Measurements from ENCODE around the gene RHBDD3.
"Not testable (repeated sequence)": the region's sequence is repeated elsewhere in the genome, so short reads cannot be mapped to it uniquely, and the experiment has no call there.

Gene RHBDD3

DNA sequence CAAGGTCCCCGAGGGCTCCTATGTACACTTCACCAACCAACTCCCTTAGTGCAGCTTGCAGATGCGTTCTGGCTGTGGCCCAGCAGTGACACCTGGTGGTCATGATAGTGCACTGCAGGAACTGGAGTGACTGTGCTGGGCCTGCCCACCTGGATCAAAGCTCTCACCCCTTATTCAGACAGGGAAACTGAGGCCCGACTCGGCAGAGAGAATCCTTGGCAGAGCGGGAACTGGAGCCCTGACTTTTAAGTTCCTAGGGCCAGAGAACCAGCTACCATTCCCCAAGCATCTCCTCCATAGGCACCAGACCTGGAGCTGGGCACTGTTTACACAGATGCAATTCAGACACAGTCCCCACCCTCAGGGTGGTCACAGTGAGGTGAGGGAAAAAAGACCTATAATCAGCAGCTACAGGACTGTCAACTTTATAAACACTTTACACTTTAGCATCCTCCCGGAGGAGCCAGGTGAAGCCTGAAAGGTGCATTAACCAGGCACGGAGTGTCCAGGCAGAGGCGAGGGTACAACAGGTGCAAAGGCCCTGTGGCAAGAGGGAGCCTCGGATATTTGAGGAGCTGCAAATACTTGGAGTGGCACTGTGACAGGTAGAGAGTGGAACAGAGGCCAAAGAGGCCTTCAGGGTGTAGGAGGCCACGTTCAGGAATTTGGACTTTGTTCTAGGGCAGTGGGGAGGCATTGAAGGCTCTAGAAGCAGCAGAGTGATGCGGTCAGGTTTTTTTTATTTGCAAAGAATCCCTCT is 22.0 kb downstream of the RHBDD3 start:
- peak; percentile 66 for DNase-seq

- no peak for DNase-seq
Observed at GRCh38 chr22:29244785-29245625, 22.8 kb downstream of the RHBDD3 start.

DNA sequence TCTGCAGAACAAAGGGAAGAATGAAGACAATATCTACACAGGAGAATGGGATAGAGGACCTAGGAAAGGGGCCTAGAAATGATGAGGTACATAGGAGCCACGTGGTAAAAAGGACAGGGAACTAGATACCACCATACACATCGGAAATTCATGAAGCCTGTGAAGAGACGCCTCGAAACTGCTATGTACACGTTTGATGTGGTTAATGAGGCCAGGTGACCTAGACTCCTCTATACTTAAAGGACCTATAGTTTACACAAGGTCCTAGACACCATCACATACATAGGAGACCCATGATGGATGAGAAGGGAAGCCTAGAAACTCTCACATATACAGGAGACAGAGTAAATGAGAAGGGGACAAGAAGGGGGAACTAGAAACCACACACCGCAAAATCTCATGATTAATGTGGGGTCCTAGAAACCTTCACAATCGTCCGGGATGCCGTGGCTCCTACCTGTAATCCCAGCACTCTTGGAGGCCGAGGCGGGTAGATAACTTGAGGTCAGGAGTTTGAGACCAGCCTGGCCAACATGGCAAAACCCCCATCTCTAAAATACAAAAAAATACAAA is 23.8 kb downstream of the RHBDD3 start:
- DNase-seq: no peak

DNA sequence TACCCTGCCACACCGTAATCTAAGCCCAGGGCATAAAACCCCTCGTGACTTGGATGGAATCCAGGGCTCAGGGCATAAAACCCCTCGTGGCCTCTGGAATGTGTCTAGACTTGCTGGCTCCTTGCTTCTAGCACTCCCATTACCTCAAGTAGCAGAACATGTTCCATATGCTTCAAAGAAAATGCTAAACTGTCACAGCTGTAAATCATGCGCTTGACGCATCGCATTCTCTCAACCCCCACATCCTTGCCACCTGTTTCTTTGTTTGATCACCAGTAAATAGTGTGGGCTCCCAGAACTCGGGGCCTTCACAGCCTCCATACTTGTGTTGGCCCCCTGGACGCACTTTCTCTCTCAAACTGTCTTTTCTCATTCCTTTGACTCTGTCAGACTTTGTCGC is 27.3 kb downstream of the RHBDD3 start:
- not testable (repeated sequence) for DNase-seq

DNA sequence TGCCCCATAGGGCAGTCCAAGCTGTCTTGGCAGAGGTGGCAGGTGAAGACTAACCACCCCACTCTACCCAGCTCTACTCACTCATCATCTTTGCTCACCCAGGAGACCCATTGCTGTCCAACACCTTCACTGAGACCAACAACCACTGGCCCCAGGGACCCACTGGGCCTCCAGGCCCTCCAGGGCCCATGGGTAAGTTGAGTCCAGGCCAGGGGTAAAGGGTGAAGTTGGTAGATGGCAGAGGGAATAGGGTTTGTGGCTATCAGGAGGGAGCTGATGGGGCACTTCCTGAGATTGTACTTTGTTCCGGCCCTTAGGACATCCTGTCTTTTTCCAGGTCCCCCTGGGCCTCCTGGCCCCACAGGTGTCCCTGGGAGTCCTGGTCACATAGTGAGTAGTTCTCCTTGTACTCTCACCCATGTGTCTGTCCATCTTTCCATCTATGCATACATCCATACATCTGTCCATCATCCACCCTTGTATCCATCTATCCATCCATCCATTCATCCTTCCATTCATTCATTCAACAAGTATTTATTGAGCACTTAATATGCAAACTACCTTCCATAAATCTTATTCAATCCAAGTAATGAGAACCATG is 34.4 kb downstream of the RHBDD3 start:
- no peak for DNase-seq

DNA sequence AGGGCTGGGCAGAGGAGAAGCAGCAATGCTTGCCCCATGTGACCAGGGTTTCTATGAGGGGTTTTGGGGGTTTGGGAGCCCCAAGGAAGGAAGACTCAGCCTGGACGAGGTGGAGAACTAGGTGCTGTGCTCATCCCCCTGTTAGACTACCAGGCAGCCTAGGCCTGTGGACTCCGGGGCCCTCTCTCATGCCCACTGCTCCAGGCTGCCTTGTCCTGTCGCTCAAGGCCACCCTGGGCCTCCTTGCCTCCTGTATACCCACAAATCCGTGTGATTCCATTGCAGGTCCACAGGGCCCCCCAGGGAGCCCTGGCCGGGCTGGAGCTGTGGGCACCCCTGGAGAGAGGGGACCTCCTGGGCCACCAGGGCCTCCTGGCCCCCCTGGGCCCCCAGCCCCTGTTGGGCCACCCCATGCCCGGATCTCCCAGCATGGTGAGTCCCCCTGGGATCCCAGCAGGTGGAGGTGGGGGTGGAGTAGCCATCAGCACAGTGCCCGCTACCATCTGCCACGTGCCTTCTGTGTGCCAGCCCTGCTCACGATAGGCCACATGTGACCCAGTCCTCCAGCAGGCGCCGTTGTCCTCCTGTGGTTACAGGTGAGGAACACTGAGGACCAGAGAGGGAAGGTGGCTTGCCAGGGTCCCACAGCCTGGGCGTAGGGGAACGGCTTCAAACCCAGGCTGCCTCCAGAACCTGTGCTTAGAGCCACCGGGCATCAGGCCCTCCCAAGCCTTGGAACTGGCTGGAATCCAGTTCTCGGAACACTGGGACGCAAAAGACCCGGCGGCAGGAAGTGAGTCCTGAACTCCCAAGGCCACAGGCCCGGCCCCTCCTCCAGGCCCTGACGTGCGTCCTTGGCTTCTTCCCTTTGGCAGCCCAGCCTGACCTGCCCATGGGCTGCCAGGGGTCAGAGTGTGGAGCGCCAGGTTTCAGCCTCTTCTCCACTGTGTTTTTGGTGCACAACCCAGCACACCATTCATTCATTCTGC is 35.5 kb downstream of the RHBDD3 start:
- no peak for DNase-seq

DNA sequence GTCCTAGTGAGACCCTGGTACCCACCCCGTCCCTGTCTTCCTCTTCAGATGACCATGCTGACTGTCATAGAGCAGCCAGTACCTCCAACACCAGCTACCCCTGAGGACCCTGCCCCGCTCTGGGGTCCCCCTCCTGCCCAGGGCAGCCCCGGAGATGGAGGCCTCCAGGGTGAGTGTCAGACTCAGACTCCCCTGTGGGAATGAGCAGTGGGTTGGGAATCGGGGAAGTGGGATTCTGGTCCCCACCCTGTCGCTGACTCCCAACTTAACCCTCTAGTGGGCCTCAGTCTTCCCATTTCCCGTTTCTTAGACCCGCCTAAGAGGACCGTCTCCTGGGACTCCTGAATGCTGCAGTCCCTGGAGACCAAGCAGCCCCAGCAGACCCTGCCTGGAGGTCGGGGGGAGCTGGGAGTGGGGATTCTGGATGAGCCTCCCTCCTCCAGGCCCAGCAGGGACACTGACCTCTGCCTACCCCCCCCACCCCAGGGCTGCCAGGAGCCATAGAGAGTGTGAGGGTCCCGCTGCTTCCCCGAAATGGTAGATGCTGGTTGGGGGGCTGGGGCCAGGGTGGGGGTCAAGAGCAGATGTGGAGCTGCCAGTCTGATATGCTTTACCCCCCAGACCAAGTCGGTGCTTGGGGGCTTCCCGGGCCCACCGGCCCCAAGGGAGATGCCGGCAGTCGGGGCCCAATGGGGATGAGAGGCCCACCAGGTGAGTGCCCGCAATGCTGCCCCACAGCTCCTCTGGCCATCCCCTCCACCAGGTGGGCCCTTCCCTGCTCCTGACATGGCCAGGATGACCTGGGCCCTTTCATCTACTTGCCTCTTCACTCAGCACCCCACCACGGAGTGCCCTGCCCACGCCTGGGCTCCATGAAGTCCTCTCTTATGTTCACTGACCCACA is 36.6 kb downstream of the RHBDD3 start:
- DNase-seq: no peak

DNA sequence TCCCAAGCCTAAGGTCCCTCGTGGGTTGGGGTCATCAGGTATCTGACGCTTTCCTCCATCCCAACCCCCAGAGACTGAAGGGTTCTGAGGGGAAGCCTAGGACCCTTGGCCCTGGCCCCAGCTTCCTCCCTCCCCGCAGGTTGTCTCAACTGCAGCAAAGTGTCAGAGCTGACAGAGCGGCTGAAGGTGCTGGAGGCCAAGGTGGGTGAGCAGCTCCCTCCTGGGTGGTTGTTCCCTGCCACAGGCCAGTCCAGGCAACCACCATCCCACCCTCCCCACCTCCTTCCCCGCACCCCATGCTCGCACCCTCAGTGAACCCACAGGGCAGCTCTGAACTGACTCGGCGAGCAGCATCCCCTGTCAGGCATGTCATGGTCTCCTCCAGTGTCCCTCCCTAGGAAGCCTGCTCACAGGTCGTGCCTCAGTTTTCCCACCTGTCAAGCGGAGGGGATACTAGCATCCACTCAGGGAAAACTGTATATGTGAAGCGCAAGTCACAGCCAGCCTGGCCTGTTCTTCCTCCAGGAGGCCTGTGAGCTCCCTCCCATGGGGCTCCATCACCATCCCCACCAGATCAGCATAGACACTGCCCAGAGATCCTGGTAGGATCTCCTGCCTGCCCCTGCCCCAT is 41.3 kb downstream of the RHBDD3 start:
- no peak for DNase-seq

DNA sequence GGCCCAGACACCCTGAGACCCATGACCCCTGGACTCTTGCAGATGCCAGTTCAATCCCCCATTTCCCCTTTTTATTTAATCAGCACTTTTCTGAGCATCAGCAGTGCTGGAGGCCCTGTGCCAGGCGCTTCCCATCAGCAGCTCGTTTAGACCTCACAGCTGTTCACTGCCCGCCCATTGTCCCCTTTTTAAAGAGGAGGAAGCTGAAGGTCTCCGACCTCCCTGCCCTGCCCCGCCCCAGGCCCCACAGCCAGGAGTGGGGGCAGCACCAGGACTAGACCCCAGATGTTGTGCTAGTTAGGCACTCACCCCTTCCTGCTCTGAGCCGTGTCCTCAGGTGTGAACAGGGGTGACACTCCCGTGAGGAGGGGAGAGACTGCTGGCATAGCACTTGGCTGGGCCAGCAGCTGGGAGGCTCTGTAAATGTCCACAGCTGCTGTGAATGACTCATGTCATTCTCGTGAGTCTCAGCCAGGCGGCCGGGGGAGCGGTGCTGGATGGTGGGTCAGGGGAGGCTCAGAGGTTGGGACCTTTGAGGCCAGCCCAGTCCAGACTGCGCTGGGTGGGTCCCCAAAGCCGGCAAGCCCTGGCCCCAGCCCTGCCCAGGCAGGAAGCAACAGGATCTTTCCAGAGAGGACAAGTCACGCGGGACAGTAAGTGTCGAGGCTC is 42.2 kb downstream of the RHBDD3 start:
- DNase-seq: no peak

- DNase-seq: no peak
Observed at GRCh38 chr22:29224859-29225410, 42.8 kb downstream of the RHBDD3 start.

GRCh38 chr22:29224121-29224858 is 43.5 kb downstream of the RHBDD3 start:
- no peak for DNase-seq

DNA sequence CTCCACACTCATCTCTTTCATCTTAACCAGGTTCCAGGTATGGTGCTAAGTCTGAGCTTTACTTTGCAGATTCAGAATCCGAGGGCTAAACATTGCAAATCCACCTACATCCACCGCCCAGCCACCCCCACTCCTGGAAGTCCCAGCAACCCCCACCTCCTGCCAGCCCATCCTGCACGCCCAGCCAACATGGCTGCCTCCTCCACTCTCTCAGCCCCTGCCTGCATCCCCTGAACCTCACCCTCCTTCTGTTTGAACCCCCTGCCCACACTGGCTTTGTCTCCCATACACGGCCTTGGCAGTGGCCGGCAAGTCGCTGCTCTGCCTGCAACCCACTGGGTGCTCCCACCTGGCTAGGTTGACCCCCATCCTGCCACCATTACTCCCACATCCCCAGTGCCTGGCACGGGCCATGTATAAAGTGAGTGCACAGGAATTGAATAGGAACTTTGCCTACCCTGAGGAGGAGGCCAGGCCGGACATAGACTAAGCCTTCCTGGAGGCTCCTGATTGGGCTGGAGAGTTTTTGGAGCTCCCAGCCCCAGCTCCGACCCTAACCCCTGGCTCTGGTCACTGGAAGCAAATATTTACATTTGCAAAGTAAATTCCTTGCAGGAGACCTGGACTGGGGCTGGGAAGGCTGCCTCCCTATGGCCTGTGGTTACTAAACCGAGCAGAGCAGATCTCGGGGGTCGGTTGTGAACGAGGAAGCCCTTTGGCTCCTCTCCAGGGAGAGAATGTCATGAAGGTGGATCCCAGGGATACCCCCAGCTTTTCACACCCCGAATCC is 47.7 kb downstream of the RHBDD3 start:
- DNase-seq: no peak

DNA sequence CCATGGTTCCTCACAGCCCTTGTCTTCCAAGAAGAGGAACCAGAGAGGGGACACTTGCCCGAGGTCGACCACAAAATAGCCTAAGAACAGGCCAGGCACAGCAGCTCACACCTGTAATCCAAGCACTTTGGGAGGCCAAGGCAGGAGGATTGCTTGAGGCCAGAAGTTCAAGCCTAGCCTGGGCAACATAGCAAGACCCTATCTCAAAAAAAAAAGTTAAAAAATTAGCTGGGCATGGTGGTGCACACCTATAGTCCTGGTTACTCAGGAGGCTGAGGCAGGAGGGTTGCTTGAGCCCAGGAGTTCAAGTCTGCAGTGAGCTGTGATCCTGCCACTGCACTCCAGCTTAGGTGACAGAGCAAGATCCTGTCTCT is 48.4 kb downstream of the RHBDD3 start:
- not testable (repeated sequence) for DNase-seq

GRCh38 chr22:29218758-29219408 is 48.9 kb downstream of the RHBDD3 start:
- no peak for DNase-seq

DNA sequence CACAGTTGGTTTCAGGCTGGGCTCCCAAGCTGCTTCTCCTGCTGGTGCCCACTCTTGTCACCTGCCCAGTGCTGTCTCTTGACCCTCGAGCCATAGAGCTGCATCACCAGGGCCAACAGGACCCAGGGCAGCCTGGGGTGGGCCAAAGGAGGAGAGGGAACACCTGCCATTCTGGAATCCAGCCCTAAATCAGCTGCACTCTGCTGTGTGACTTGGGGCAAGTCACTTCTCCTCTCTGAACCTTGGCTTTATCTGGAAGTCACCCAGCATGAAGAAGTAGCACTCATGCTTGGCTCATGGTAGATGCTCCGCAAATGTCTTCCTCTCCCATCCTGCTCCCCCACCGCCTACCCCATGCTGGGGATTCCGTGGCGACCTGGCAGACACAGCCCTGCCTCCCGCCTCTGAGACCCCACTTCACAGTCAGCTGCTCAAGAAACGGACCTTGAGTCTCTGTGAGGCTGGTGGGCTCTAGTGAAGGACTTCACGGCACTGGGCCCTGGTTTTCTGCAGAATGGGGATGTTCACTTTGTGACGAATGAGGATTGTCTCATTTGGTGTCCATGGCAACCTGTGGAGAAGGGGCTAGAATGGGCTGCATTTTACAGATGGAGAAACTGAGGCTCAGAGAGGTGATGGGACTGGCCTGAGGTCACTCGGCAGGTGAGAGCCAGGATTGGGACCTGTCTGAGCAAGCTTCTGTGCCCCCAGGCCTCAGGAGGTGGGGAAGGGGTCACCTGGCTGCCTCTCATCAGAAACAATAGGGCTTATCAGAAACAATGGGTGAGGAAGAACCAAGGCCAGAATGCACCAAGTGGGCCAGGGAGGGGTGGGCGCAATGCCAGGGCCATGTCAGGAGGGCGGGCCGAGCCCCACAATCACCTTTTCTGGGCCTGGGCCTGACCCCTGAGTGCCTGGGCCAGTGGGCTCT is 49.7 kb downstream of the RHBDD3 start:
- no peak for DNase-seq

Data from CD4-positive, alpha-beta T cell treated with Interleukin-21 for 1 hour (primary cell).